Measurements from ENCODE around the gene ADAMTS17.

The ADAMTS17 gene

GRCh38 chr15:100254691-100255090 is 87.1 kb downstream of the ADAMTS17 start:
- TF ChIP-seq CTCF (IDR thresholded peaks at IDR 0.05; ENCODE audit: low read depth, low read length), result no peak
- in situ Hi-C loops (cut with HindIII; ENCODE audit: low sequenced_read_pairs), result no loop called here
- H3K4me3 ChIP-seq (ENCODE audit: low read depth, low read length), result no peak overlapping the region
- DNase-seq (ENCODE audit: low read depth, low spot score), result no peak

- no peak for TF ChIP-seq CTCF (IDR thresholded peaks at IDR 0.05; ENCODE audit: low read depth, low read length)
- in situ Hi-C loops (cut with HindIII; ENCODE audit: low sequenced_read_pairs), result no loop called here
- DNase-seq (ENCODE audit: low read depth, low spot score), result no peak
- no peak overlapping the region for H3K4me3 ChIP-seq (ENCODE audit: low read depth, low read length)
Observed at GRCh38 chr15:100254285-100254684, 87.5 kb downstream of the ADAMTS17 start.

GRCh38 chr15:100253640-100254039 is 88.1 kb downstream of the ADAMTS17 start:
- DNase-seq (ENCODE audit: low read depth, low spot score), result no peak
- TF ChIP-seq CTCF (IDR thresholded peaks at IDR 0.05; ENCODE audit: low read depth, low read length), result no peak
- no peak overlapping the region for H3K4me3 ChIP-seq (ENCODE audit: low read depth, low read length)
- in situ Hi-C loops (cut with HindIII; ENCODE audit: low sequenced_read_pairs), result no loop called here

- no peak for TF ChIP-seq CTCF (IDR thresholded peaks at IDR 0.05; ENCODE audit: low read depth, low read length)
- in situ Hi-C loops (cut with HindIII; ENCODE audit: low sequenced_read_pairs), result no loop called here
- no peak overlapping the region for H3K4me3 ChIP-seq (ENCODE audit: low read depth, low read length)
- DNase-seq (ENCODE audit: low read depth, low spot score), result no peak
Observed at GRCh38 chr15:100252779-100253417, 88.9 kb downstream of the ADAMTS17 start.

- no peak for TF ChIP-seq CTCF (IDR thresholded peaks at IDR 0.05; ENCODE audit: low read depth, low read length)
- DNase-seq (ENCODE audit: low read depth, low spot score), result no peak
- H3K4me3 ChIP-seq (ENCODE audit: low read depth, low read length), result no peak overlapping the region
- in situ Hi-C loops (cut with HindIII; ENCODE audit: low sequenced_read_pairs), result no loop called here
Observed at GRCh38 chr15:100252359-100252758, 89.4 kb downstream of the ADAMTS17 start.

- in situ Hi-C loops (cut with HindIII; ENCODE audit: low sequenced_read_pairs), result no loop called here
- no peak overlapping the region for H3K4me3 ChIP-seq (ENCODE audit: low read depth, low read length)
- no peak for TF ChIP-seq CTCF (IDR thresholded peaks at IDR 0.05; ENCODE audit: low read depth, low read length)
- DNase-seq (ENCODE audit: low read depth, low spot score), result no peak
Observed at GRCh38 chr15:100250176-100250800, 91.5 kb downstream of the ADAMTS17 start.

All from astrocyte of the spinal cord (primary cell).